ENCODE results near the gene WDR38. TPM values are rescaled to one million over a fixed set of nuclear protein-coding genes. Genes with fewer than 3 reads are reported as not detected.

WDR38 gene
- total RNA-seq, 1 experiment from 2014 or later, result not detected

GRCh38 chr9:124810663-124811355 lies 42.5 kb upstream of the WDR38 start:
- Mint-ChIP-seq H3K4me1 (ENCODE audit: low read depth, unreplicated experiment) (peaks cover 30% of the 10 kb centered on the region), H3K27ac (ENCODE audit: unreplicated experiment) (peak overlapping the region; percentile 86), H3K9me3 (ENCODE audit: unreplicated experiment) (no peaks in the 10 kb centered on the region), H3K4me3 (ENCODE audit: unreplicated experiment) (peak overlapping the region; percentile 22), H3K36me3 (ENCODE audit: insufficient read depth, unreplicated experiment) (peaks cover 4% of the 10 kb centered on the region), H3K27me3 (ENCODE audit: insufficient read depth, unreplicated experiment) (no peaks in the 10 kb centered on the region)
- BruUV-seq (replicated peaks), result TSS peak; percentile 69
- Histone ChIP-seq H3K4me1 (peaks cover 34% of the 10 kb centered on the region), H3K9me3 (no peaks in the 10 kb centered on the region), H3K4me3 (ENCODE audit: low read depth, low read length) (no peak overlapping the region), H3K36me3 (ENCODE audit: control insufficient read depth, insufficient read depth, low read length) (no peaks in the 10 kb centered on the region), H3K27me3 (replicated peaks; ENCODE audit: control insufficient read depth, insufficient read depth, low read length) (no peaks in the 10 kb centered on the region)
- POLR2A ChIA-PET, result no interaction called here
- CTCF ChIA-PET, result interaction anchor here (0.8 to 3.6 kb wide), 4 partner anchors 13 to 42 kb away, joined by 3 to 15 read pairs (median 7); partner anchors contain the start of genes NR6A1, OLFML2A and WDR38
- TF ChIP-seq CTCF (IDR thresholded peaks at IDR 0.05; ENCODE audit: insufficient read depth in 1 of 2, low read depth in 1 of 2, low read length in 1 of 2, severe bottlenecking in 1 of 2, unreplicated experiment in 1 of 2), result no peak
- intact Hi-C loops (cut with micrococcal nuclease; ENCODE audit: unreplicated experiment), result loop anchor here (1.0 kb wide), 1 partner anchor 37 kb away; no protein-coding TSS in a partner anchor
- peak; percentile 67 to 82 for DNase-seq

DNA sequence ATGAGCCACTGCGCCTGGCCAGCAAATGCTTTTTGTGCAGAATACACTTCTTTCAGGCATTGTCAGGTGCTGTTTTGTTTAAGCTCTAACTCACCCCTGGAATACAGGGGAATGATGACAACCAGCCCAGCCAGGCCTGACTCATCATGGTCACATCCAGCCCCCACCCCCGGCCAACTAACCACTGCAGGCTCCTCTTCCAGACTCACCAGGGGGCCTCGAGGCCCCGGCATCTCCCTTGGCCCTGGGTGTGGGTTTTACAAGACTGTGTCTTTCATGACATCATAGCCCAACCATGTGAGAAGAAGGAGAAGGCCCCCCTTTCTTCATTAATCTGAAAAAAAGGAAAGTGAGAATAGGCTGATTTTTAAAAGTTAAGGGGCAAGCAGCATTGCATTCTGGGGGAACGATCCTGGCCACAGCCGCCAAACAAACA lies 40.8 kb upstream of the WDR38 start:
- POLR2A ChIA-PET, result no interaction called here
- no TSS peak for BruUV-seq (replicated peaks)

DNA sequence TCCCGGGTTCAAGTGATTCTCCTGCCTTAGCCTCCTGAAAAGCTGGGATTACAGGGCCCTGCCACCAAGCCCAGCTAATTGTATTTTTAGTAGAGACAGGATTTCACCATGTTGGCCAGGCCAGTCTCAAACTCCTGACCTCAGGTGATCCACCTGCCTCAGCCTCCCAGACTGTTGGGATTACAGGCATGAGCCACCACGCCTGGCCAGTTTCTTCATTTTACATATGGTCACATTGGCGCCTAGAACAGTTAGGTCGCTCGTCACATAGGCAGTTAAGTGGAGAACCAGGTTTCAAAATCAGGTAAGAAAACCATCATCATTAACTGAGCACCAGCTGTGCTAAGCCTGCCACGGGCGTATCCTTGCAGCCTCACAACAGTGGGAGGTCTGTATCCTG lies 40.2 kb upstream of the WDR38 start:
- Mint-ChIP-seq H3K36me3 (ENCODE audit: insufficient read depth, unreplicated experiment) (peaks cover 4% of the 10 kb centered on the region), H3K4me1 (ENCODE audit: low read depth, unreplicated experiment) (peaks cover 33% of the 10 kb centered on the region), H3K27me3 (ENCODE audit: insufficient read depth, unreplicated experiment) (no peaks in the 10 kb centered on the region), H3K9me3 (ENCODE audit: unreplicated experiment) (no peaks in the 10 kb centered on the region), H3K4me3 (ENCODE audit: unreplicated experiment) (no peak overlapping the region), H3K27ac (ENCODE audit: unreplicated experiment) (peak overlapping the region; percentile 86)
- no TSS peak for BruUV-seq (replicated peaks)
- TF ChIP-seq CTCF (IDR thresholded peaks at IDR 0.05; ENCODE audit: insufficient read depth in 1 of 2, low read depth in 1 of 2, low read length in 1 of 2, severe bottlenecking in 1 of 2, unreplicated experiment in 1 of 2), result no peak
- DNase-seq, result no peak
- Histone ChIP-seq H3K9me3 (no peaks in the 10 kb centered on the region), H3K4me1 (peaks cover 38% of the 10 kb centered on the region), H3K27me3 (replicated peaks; ENCODE audit: control insufficient read depth, insufficient read depth, low read length) (no peaks in the 10 kb centered on the region), H3K36me3 (ENCODE audit: control insufficient read depth, insufficient read depth, low read length) (no peaks in the 10 kb centered on the region), H3K4me3 (ENCODE audit: low read depth, low read length) (no peak overlapping the region)
- ChIA-PET CTCF (interaction anchor here (3.6 kb wide), 1 partner anchor 40 kb away, joined by 15 read pairs; the partner anchor contains the start of gene WDR38), POLR2A (interaction anchor here (0.7 kb wide), 1 partner anchor 894 kb away, joined by 4 read pairs; the partner anchor contains the start of gene MAPKAP1)
- intact Hi-C loops (cut with micrococcal nuclease; ENCODE audit: unreplicated experiment), result no loop called here

More for the DNA sequence above, 40.8 kb upstream of the WDR38 start:
- DNase-seq, result peak; percentile 65 to 77
- intact Hi-C loops (cut with micrococcal nuclease; ENCODE audit: unreplicated experiment), result no loop called here
- Histone ChIP-seq H3K4me3 (ENCODE audit: low read depth, low read length) (no peak overlapping the region), H3K36me3 (ENCODE audit: control insufficient read depth, insufficient read depth, low read length) (no peaks in the 10 kb centered on the region), H3K27me3 (replicated peaks; ENCODE audit: control insufficient read depth, insufficient read depth, low read length) (no peaks in the 10 kb centered on the region), H3K4me1 (peaks cover 34% of the 10 kb centered on the region), H3K9me3 (no peaks in the 10 kb centered on the region)
- peak overlapping the region; percentile 86 for H3K27ac Mint-ChIP-seq (ENCODE audit: unreplicated experiment)
- no peaks in the 10 kb centered on the region for H3K27me3 Mint-ChIP-seq (ENCODE audit: insufficient read depth, unreplicated experiment)
- TF ChIP-seq CTCF (IDR thresholded peaks at IDR 0.05; ENCODE audit: insufficient read depth in 1 of 2, low read depth in 1 of 2, low read length in 1 of 2, severe bottlenecking in 1 of 2, unreplicated experiment in 1 of 2), result no peak
- H3K4me3 Mint-ChIP-seq (ENCODE audit: unreplicated experiment), result no peak overlapping the region
- H3K36me3 Mint-ChIP-seq (ENCODE audit: insufficient read depth, unreplicated experiment), result peaks cover 4% of the 10 kb centered on the region
- no peaks in the 10 kb centered on the region for H3K9me3 Mint-ChIP-seq (ENCODE audit: unreplicated experiment)
- H3K4me1 Mint-ChIP-seq (ENCODE audit: low read depth, unreplicated experiment), result peaks cover 30% of the 10 kb centered on the region
- CTCF ChIA-PET, result interaction anchor here (0.6 to 3.6 kb wide), 2 partner anchors 27 to 41 kb away, joined by 4 to 15 read pairs; partner anchors contain the start of gene WDR38

Data from Caco-2 (cell line).